A549 (cell line): ENCODE measurements around the gene CHCHD5.

Experiments
- BHLHE40 ChIP-seq: IDR thresholded peaks from 2 replicates; pipeline ENCODE4 v1.6.1; 2012; ENCODE audit warnings: low read depth, low read length, inconsistent platforms
- ESRRA ChIP-seq: fragments of 150-350 bp; IDR thresholded peaks from 2 replicates; pipeline ENCODE4 v1.6.1; 2014; ENCODE audit warnings: mild to moderate bottlenecking, low read length, borderline replicate concordance
- REST ChIP-seq: fragments of 200-600 bp; sonication (generic); IDR thresholded peaks from 2 replicates; pipeline ENCODE4 v1.6.1; 2016; ENCODE audit warnings: antibody characterized with exemption, mild to moderate bottlenecking, moderate library complexity
- TF ChIP-seq, protein P1 (sequence below): fragments of >200 bp; sonication (Bioruptor Twin); formaldehyde crosslinking; IDR thresholded peaks from 3 replicates; pipeline ENCODE4 v1.5.1; 2016

DNA sequence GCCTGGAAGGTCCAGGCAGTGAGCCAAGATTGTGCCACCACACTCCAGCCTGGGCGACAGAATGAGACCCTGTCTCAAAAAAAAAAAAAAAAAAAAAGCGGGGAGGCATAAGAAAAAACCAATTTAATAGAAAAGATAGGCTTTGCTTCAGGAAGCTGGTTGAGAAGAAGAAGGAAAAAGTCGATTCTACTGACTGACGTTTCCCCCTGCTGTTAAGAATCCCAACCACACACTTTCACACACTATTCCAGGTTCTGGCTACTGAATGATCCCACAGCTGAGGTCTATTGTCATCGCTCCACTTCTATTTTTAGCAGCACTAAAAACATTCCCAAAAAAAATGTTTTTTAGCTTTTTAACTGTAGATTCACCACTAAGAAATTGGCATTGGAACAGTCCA, 6.7 kb upstream of the CHCHD5 start:
- TF ChIP-seq ESRRA: no peak
- TF ChIP-seq, protein P1, sequence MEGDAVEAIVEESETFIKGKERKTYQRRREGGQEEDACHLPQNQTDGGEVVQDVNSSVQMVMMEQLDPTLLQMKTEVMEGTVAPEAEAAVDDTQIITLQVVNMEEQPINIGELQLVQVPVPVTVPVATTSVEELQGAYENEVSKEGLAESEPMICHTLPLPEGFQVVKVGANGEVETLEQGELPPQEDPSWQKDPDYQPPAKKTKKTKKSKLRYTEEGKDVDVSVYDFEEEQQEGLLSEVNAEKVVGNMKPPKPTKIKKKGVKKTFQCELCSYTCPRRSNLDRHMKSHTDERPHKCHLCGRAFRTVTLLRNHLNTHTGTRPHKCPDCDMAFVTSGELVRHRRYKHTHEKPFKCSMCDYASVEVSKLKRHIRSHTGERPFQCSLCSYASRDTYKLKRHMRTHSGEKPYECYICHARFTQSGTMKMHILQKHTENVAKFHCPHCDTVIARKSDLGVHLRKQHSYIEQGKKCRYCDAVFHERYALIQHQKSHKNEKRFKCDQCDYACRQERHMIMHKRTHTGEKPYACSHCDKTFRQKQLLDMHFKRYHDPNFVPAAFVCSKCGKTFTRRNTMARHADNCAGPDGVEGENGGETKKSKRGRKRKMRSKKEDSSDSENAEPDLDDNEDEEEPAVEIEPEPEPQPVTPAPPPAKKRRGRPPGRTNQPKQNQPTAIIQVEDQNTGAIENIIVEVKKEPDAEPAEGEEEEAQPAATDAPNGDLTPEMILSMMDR: no peak
- no peak for TF ChIP-seq BHLHE40
- TF ChIP-seq REST: no peak
